ENCODE data around the gene GRM7. TPM values are rescaled to one million over a fixed set of nuclear protein-coding genes. Genes with fewer than 3 reads are reported as not detected.

GRM7 gene
- total and polyA plus RNA-seq, 2 donors (not counting 1 experiment from before 2014, with no cell fraction given), result not detected

DNA sequence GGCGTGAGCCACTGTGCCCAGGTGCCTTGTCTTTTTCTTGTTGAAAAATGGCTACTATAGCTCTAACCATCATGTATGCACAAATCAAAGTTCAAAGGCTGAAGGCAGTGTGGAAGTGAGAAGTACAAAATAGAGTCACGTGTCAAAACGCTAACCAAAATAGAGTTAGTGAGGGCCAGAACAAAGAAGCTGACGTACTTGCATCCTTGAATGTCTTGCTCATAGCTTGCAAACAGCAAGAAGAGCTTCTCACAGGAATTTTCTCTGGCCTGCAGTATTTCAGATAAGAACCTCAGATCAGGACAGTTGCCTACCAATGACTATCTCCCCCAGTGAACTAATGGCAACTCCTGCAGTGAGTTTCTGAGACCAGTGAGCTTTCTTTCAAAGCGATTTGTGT lies 713.5 kb downstream of the GRM7 start:
- no peak for TF ChIP-seq CTCF (IDR thresholded peaks at IDR 0.05)
- H3K27ac Mint-ChIP-seq, result no peak overlapping the region
- WGBS (ENCODE audit: insufficient coverage), result 90% methylated on average over 3 of the region's 5 CpGs
- ChIA-PET POLR2A (no interaction called here), CTCF (no interaction called here)
- DNase-seq, result no peak
- ATAC-seq (ENCODE audit: low read depth), result no peak
- H3K27ac ChIP-seq (ENCODE audit: low read length in 2 of 2), result no peak overlapping the region
- no peaks in the 10 kb centered on the region for H3K27me3 Mint-ChIP-seq
- H3K4me3 Mint-ChIP-seq, result no peak overlapping the region
- H4K20me1 ChIP-seq (ENCODE audit: control insufficient read depth, insufficient read depth, low read length, poor library complexity, severe bottlenecking), result no peaks in the 10 kb centered on the region
- H2AFZ ChIP-seq (ENCODE audit: insufficient read depth, low read depth, low read length, poor library complexity, severe bottlenecking), result no peak overlapping the region
- H3K9ac ChIP-seq (ENCODE audit: low read length), result no peak overlapping the region
- H3K4me1 Mint-ChIP-seq, result no peaks in the 10 kb centered on the region
- no peak overlapping the region for H3K4me2 ChIP-seq (replicated peaks; ENCODE audit: low read depth, low read length, poor library complexity, severe bottlenecking)
- no peaks in the 10 kb centered on the region for H3K36me3 ChIP-seq (replicated peaks in 1 of 2; ENCODE audit: control extremely low read depth in 1 of 2, control insufficient read depth in 1 of 2, extremely low read depth in 1 of 2, insufficient read depth in 2 of 2, low read length in 1 of 2)
- peaks cover 0 to 15% (median 0%) of the 10 kb centered on the region in 3 donors for H3K9me3 ChIP-seq (ENCODE audit: control extremely low read depth in 1 of 3, control insufficient read depth in 2 of 3, insufficient read depth in 1 of 3, low read length in 2 of 3)
- no peaks in the 10 kb centered on the region for H3K79me2 ChIP-seq (ENCODE audit: control insufficient read depth, insufficient read depth, low read length)
- intact Hi-C loops (cut with micrococcal nuclease), result no loop called here
- H3K4me1 ChIP-seq (ENCODE audit: control insufficient read depth in 2 of 2, insufficient read depth in 2 of 2, low read length in 2 of 2), result no peaks in the 10 kb centered on the region
- H3K4me3 ChIP-seq (ENCODE audit: control extremely low read depth in 1 of 5, extremely low read depth in 1 of 5, insufficient read depth in 1 of 5, low read depth in 2 of 5, low read length in 4 of 5), result no peak overlapping the region
- peaks cover 3% of the 10 kb centered on the region for H3K9me3 Mint-ChIP-seq (ENCODE audit: insufficient read depth)
- H3K27me3 ChIP-seq (replicated peaks in 1 of 4; ENCODE audit: control extremely low read depth in 1 of 4, control insufficient read depth in 3 of 4, insufficient read depth in 4 of 4, low read length in 3 of 4), result no peaks in the 10 kb centered on the region

DNA sequence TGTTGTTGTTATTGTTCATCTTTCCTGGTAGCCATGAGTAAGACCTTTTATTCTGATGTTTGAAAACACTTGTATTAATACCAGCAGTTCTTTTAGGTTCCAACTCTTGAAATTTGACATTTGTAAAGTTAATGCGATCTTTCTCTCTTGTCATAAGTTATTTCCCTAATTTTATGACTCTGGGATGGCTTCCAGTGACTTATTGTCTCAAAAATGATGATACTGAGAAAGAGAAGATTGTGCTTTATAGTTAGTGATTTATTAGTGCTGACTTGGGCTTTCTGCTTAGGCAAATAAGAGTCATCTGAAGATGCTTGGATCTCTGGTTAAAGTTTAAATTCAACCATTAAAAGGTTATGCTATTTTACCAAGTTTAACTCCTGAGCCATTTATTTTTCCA lies 715.2 kb downstream of the GRM7 start:
- no peak overlapping the region for H3K4me3 ChIP-seq (ENCODE audit: control extremely low read depth in 1 of 5, extremely low read depth in 1 of 5, insufficient read depth in 1 of 5, low read depth in 2 of 5, low read length in 4 of 5)
- intact Hi-C loops (cut with micrococcal nuclease), result no loop called here
- ChIA-PET POLR2A (no interaction called here), CTCF (no interaction called here)
- H4K20me1 ChIP-seq (ENCODE audit: control insufficient read depth, insufficient read depth, low read length, poor library complexity, severe bottlenecking), result no peaks in the 10 kb centered on the region
- no peak for TF ChIP-seq EZH2 (IDR thresholded peaks at IDR 0.05; ENCODE audit: borderline replicate concordance, insufficient read depth, low read depth, low read length, poor library complexity, severe bottlenecking)
- TF ChIP-seq CTCF (IDR thresholded peaks at IDR 0.05), result no peak
- no peak overlapping the region for H3K27ac Mint-ChIP-seq
- H3K4me1 ChIP-seq (ENCODE audit: control insufficient read depth in 2 of 2, insufficient read depth in 2 of 2, low read length in 2 of 2), result no peaks in the 10 kb centered on the region
- H3K9me3 Mint-ChIP-seq (ENCODE audit: insufficient read depth), result peaks cover 3% of the 10 kb centered on the region
- no peaks in the 10 kb centered on the region for H3K79me2 ChIP-seq (ENCODE audit: control insufficient read depth, insufficient read depth, low read length)
- no peak overlapping the region for H3K27ac ChIP-seq (ENCODE audit: low read length in 2 of 2)
- no peak overlapping the region for H3K4me3 Mint-ChIP-seq
- DNase-seq (no peak), ATAC-seq (ENCODE audit: low read depth) (no peak)
- peaks cover 0 to 3% (median 0%) of the 10 kb centered on the region in 3 donors for H3K9me3 ChIP-seq (ENCODE audit: control extremely low read depth in 1 of 3, control insufficient read depth in 2 of 3, insufficient read depth in 1 of 3, low read length in 2 of 3)
- no peaks in the 10 kb centered on the region for H3K27me3 Mint-ChIP-seq
- WGBS (ENCODE audit: insufficient coverage), result no CpG with 5 or more reads among the region's 1 CpG
- H3K27me3 ChIP-seq (replicated peaks in 1 of 4; ENCODE audit: control extremely low read depth in 1 of 4, control insufficient read depth in 3 of 4, insufficient read depth in 4 of 4, low read length in 3 of 4), result no peaks in the 10 kb centered on the region
- no peaks in the 10 kb centered on the region for H3K36me3 ChIP-seq (replicated peaks in 1 of 2; ENCODE audit: control extremely low read depth in 1 of 2, control insufficient read depth in 1 of 2, extremely low read depth in 1 of 2, insufficient read depth in 2 of 2, low read length in 1 of 2)
- H3K4me1 Mint-ChIP-seq, result no peaks in the 10 kb centered on the region
- H2AFZ ChIP-seq (ENCODE audit: insufficient read depth, low read depth, low read length, poor library complexity, severe bottlenecking), result no peak overlapping the region
- H3K9ac ChIP-seq (ENCODE audit: low read length), result no peak overlapping the region
- no peak overlapping the region for H3K4me2 ChIP-seq (replicated peaks; ENCODE audit: low read depth, low read length, poor library complexity, severe bottlenecking)
